ENCODE data around the gene SP8. TPM values are rescaled to one million over a fixed set of nuclear protein-coding genes. Genes with fewer than 3 reads are reported as not detected.

The SP8 gene
- total RNA-seq, 1 experiment from 2014 or later: 2.8 TPM

DNA sequence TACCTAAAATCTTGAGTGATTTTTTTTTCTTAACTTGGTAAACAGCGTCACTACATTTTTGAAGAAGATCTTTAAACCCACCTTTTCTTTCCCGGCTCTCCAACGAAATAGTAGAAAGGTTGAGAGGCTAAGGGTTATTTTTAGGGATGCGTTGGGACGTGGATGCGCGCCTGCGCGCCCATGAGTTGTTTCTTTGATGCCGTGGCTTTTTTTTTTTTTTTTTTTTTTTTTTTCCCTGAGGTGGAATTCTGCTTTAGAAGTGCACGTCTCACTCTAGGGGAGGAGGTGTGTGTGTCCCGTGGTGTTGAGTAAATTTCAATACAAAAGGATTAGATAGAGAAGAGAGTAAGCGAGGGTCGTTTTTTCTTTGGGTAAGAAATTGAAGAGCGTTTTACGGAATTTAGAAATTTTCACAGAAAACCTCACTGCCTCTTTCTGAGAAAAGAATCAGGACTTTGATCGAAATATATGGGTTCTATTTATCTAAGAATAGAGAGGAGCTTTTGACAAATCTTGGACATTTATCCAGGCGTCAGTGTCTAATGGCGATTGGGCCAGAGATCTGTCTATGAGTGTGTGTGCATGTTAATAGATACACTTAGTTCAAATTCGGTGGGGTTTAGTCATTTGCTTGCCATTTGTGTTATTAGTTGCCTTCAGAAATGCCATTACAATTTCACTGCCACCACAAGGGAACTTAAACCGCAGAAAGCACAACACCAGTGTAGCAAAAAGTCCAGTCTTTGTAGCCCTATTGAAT lies 1.2 kb upstream of the SP8 start:
- Histone ChIP-seq H3K27ac (no peak overlapping the region), H3K9me3 (replicated peaks) (no peaks in the 10 kb centered on the region), H3K27me3 (0 out of 2 replicates have a peak, but pooled peaks cover under 1% of the 10 kb centered on the region), H3K4me3 (peak overlapping the region; percentile 66; the same call in 1 of the 2 replicates), H3K4me1 (no peaks in the 10 kb centered on the region; the same call in 1 of the 2 replicates), H3K36me3 (no peaks in the 10 kb centered on the region)
- no peak for DNase-seq

DNA sequence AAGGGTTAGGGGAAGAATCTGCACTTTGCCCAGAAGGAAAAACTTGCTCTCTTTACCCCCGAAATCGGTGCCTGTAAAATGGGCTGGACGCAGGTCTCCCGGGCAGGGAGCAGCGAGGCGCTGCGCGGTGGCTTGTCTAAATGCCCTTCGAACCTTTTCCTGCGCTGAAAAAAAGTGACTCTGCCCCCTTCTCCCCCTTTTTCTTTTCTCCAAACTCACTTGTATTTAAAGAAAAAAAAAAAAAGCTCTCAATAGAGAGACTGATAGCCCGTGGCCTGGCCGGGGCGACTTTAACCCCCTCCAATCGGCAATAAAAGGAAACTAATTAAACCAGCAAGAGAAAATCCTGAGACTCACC lies 286 bp downstream of the SP8 start:
- no peaks in the 10 kb centered on the region for H3K9me3 ChIP-seq (replicated peaks)
- no peak overlapping the region for H3K27ac ChIP-seq
- no peaks in the 10 kb centered on the region for H3K36me3 ChIP-seq
- H3K4me1 ChIP-seq: no peaks in the 10 kb centered on the region; the same call in 1 of the 2 replicates
- peak overlapping the region; percentile 66 for H3K4me3 ChIP-seq
- DNase-seq: peak; percentile 21 to 49
- no peaks in the 10 kb centered on the region for H3K27me3 ChIP-seq

DNA sequence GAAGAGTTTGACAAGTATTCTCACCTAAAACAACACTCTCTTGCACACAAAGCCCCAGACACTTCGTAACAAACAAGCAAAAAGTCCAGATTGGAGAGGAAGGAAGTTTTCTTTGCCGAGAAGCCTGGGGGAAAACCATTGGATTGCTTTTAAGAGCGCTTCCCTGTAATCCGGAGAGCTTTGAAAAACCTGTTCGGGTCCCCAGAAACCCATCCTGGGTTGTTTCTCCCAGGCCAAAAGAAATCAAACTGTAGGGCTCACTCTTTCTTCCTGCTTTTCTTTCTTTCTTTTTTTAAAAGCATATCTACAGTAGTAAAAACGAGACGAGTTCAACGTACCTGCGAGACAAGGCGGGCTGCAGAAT lies 655 bp downstream of the SP8 start:
- peak in 1 of 2 experiments; percentile 45 for DNase-seq
- H3K27ac ChIP-seq: no peak overlapping the region
- no peaks in the 10 kb centered on the region for H3K27me3 ChIP-seq
- no peaks in the 10 kb centered on the region for H3K36me3 ChIP-seq
- H3K4me1 ChIP-seq: no peaks in the 10 kb centered on the region; the same call in 1 of the 2 replicates
- no peaks in the 10 kb centered on the region for H3K9me3 ChIP-seq (replicated peaks)
- H3K4me3 ChIP-seq: peak overlapping the region; percentile 66

DNA sequence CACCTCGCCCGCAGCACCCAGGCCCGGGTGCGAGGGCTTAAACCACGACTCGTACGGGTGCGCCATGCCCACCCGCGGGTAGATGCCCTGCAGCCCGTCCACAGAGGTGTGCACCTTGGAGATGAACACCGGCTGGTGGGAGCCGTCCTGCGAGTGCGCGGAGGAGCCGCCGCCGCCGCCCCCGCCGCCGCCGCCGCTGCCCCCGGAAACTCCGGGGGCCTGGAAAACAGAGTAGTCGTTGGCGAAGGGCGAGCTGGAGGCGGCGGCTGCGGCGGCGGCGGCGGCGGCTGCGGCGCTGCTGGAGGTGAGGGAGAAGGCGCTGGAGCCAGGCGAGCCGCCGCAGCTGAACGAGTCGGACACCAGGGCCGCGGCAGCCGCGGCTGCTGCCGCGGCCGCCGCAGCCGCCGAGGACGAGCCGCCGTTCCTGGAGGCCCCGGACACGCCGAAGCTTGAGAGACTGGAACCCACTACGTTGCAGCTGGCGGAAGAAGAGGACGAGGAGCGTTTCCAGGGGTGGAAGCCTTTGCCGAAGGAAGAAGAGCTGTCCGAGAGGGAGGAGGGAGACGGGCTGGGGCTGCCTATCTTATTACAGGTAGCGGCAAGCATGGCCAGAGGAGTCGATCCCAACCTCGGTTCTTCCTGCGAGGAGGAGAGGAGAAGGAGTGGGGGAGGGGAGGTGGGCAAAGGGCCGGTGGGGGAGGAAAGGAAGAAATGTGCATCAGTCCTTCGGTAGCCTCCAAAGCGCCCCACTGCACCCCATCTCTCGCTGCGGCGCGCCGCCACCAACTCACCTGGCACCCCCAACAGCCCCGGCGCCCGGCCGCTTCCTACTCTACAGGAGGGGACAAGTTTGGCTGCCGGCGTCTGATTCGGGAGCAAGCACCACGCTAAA lies 1.3 kb downstream of the SP8 start:
- DNase-seq: peak; percentile 49 to 60
- H3K27me3 ChIP-seq: no peaks in the 10 kb centered on the region

DNA sequence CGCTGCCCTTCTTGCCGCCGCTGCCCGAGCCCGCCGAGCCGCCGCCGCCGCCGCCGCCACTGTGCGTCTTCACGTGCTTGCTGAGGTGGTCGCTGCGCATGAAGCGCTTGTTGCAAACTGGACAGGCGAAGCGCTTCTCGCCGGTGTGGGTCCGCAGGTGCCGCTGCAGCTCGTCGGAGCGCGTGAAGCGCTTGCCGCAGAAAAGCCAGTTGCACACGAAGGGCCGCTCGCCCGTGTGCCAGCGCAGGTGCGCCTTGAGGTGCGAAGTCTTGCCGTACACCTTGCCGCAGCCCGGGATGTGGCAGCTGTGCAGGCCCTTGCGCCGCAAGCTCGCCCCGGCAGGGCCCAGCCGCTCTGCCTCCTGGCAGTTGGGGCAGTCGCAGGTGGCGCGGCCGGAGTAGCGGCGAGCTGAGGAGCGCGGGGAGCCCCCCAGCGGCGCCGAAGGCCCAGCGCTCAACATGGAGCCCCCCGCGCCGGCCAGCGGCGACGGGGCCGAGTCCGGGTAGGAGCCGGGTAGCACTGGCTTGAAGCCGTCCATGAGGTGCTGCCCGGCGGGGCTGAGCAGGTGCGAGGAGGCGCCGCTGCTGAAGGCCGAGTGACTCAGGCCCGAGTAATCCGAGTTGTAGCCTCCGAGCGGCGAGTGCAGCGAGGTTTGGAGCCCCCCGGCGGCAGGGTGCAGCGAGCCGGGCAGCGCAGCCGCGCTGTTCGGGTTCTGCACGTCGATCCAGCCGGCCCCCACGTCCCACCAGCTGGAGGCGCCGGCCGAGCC lies 2.1 kb downstream of the SP8 start:
- peak; percentile 58 to 69 for DNase-seq
- Histone ChIP-seq H3K4me1 (no peaks in the 10 kb centered on the region; the same call in 1 of the 2 replicates), H3K9me3 (replicated peaks) (no peaks in the 10 kb centered on the region), H3K36me3 (no peaks in the 10 kb centered on the region), H3K27ac (no peak overlapping the region), H3K4me3 (peak overlapping the region; percentile 66), H3K27me3 (no peaks in the 10 kb centered on the region)

More for the DNA sequence above, 1.3 kb downstream of the SP8 start:
- no peak overlapping the region for H3K27ac ChIP-seq
- peak overlapping the region; percentile 66 for H3K4me3 ChIP-seq
- no peaks in the 10 kb centered on the region for H3K9me3 ChIP-seq (replicated peaks)
- no peaks in the 10 kb centered on the region for H3K36me3 ChIP-seq
- H3K4me1 ChIP-seq: no peaks in the 10 kb centered on the region; the same call in 1 of the 2 replicates

DNA sequence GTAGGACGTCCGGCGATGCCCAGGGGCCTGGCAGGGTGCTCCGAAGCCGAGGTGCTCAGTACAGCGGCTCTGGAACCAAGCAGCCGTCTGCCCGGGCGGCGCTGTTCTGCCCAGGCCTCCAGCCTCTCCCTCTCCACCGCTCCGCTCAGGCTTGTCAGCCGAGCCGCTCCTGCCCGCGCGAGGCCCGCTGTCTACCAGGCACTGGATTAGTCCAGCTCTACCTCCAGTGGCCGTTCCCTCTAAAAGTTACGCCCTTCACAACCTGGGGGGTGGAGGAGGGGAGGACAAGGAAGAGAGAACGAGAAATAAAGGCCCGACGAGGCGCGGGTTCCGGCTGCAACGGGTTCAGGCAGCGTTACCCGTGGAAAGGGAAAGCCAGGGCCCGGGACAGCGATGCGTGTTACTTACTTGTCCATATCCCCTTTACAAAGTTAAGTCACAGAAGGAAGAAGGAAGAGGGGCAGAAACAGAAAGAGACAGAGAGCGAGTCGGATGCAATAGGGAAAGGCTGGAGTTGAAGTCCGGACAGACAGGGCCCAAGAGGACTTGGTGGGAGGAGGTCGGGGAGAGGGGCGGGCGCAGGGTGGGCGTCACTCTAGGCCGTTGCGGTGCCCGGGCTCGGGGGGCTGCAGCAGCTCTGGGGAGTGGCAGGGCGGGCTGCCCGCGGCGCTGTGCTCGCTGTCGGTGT lies 2.8 kb downstream of the SP8 start:
- Histone ChIP-seq H3K9me3 (replicated peaks) (no peaks in the 10 kb centered on the region), H3K36me3 (no peaks in the 10 kb centered on the region), H3K4me3 (no peak overlapping the region), H3K27ac (no peak overlapping the region), H3K4me1 (no peaks in the 10 kb centered on the region; the same call in 1 of the 2 replicates), H3K27me3 (no peaks in the 10 kb centered on the region)
- no peak for DNase-seq

DNA sequence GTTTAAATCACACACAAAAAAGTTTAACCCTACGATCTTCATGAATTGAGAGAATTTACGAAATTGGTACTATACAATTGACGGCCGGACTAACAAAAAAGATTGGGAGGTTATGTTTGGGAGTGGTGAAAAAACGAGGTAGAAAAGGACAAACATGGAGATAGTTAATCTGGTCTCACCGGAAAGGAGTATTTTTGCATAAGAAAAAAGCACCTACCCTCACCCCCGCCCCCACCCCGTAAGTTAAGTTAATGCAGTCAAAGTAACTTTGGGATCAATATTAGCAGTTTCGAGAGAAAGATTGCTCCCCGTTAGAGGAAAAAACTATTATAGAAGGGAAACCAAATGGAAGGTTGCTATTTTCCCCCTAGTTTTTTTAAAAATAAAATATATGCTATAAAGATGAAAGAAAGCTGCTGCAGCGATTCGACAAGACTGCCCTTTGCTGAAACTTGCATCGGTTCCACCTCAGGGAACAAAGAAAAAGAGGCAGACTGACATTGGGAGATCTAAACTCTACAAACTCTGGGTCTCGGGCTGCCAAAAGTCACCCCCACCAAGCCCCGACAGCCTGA lies 3.5 kb downstream of the SP8 start:
- Histone ChIP-seq H3K36me3 (no peaks in the 10 kb centered on the region), H3K9me3 (replicated peaks) (no peaks in the 10 kb centered on the region), H3K27me3 (no peaks in the 10 kb centered on the region), H3K4me1 (no peaks in the 10 kb centered on the region; the same call in 1 of the 2 replicates), H3K27ac (no peak overlapping the region), H3K4me3 (no peak overlapping the region)
- DNase-seq: no peak

DNA sequence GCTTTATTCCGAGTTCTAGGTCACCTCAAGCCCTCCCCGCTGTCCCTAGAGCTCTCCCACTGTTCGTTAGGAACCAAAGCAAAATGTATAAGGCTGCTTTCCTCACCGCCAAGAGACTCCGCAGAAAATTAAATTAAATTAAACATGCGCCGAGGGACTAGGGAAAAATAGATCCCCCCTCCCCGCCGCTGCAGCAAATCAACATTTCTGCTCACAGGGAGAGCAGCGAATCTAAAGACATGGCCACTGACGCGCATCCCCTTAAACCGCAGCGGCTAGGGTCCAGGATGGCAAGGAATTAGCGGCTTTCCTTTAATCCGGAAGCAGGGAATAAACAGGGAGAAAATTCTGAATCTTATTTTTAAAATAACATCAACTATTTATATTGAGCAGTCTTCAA lies 7.6 kb downstream of the SP8 start:
- no peak overlapping the region for H3K27ac ChIP-seq
- no peaks in the 10 kb centered on the region for H3K4me1 ChIP-seq
- DNase-seq: no peak
- H3K4me3 ChIP-seq: no peak overlapping the region
- no peaks in the 10 kb centered on the region for H3K9me3 ChIP-seq (replicated peaks)
- no peaks in the 10 kb centered on the region for H3K36me3 ChIP-seq
- H3K27me3 ChIP-seq: no peaks in the 10 kb centered on the region

DNA sequence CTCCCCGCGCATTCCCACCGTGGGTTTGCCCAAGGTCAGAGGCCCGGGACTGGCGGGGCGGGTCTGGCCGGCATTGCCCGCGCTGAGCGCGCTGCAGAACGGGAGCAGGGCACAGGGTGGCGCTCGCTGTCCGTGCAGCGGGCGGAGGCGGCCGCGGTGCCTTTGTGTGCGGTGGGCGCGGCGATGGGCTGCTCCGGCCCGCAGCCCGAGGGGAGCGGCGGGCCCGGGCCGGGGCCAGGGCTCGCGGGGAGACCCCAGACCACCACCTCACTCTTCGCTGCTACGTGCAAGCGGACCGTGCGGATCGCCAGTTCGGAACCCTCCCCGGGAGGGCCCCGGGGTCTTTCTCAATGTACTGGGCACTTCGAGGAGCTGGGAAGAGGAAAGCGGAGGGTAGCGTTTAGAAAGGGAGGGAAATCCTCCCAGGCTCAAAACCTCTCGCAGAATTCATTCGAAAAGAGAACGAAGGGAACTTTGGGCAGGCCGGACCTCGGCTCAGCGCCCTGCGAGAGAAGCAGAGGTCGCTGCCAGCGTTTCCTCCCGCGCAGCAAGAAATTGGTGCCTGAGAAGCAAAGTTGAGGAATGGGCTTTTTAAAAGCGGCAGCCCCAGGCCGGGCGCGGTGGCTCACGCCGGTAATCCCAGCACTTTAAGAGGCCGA lies 8.5 kb downstream of the SP8 start:
- H3K27me3 ChIP-seq: no peaks in the 10 kb centered on the region
- H3K4me1 ChIP-seq: no peaks in the 10 kb centered on the region
- no peaks in the 10 kb centered on the region for H3K36me3 ChIP-seq
- H3K4me3 ChIP-seq: no peak overlapping the region
- H3K9me3 ChIP-seq (replicated peaks): no peaks in the 10 kb centered on the region
- H3K27ac ChIP-seq: no peak overlapping the region
- DNase-seq: no peak

DNA sequence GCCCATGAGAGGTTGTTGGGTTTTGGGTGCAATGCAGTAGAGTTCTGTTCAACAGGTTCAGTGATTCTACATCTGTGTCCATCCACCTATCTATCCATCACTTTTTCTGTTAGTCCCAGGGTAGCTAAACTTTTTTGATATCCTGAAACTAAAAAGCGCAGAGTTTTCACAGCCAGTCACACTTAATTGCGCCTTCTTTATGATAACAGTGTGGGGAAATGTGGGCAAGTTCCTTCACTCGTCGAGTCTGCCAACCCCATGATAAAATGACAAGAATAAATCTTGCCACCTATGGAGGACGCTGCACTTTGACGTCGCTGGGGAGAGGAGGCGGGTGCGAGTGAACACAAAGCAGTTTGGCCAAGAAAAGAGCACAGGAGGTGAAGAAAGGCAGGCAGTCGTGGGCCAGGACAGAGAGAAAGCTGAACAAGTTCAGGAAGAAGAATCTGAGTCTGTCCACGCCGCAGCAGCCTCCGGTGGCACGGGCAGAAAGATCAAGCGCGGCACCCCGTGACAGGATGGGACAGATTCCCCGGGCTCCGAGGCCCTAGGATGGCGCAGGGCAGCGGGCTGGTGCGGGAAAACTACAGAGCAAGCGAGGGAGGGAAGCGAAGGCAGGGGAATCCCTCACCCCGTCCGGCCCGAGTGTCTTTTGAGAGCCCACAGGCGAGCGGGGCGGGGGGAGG lies 9.2 kb downstream of the SP8 start:
- Histone ChIP-seq H3K4me3 (no peak overlapping the region), H3K27me3 (no peaks in the 10 kb centered on the region)
- DNase-seq: no peak

DNA sequence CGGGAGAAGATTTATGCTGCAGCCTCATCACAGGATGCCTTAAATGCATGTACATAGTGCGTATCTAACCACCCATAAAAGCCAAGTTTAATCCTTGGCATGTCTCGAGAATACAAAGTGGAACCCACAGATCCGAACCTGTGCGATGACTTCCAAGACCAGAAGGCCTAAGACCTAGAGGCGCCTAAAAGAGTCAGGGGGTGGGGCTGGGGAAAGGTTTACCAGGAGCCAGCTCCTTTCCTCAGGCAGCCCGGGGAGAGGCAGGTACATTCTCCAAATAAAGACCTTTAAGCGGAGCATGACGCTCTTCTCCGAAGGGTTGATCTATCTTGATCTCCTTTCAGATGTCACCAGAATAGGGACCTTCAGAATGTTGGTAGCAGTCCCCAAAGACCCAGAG lies 9.7 kb downstream of the SP8 start:
- no peaks in the 10 kb centered on the region for H3K4me1 ChIP-seq
- H3K27me3 ChIP-seq: no peaks in the 10 kb centered on the region
- H3K36me3 ChIP-seq: no peaks in the 10 kb centered on the region
- H3K27ac ChIP-seq: no peak overlapping the region
- no peaks in the 10 kb centered on the region for H3K9me3 ChIP-seq (replicated peaks)
- no peak overlapping the region for H3K4me3 ChIP-seq
- no peak for DNase-seq

More for the DNA sequence above, 9.2 kb downstream of the SP8 start:
- no peaks in the 10 kb centered on the region for H3K9me3 ChIP-seq (replicated peaks)
- H3K4me1 ChIP-seq: no peaks in the 10 kb centered on the region
- H3K27ac ChIP-seq: no peak overlapping the region
- no peaks in the 10 kb centered on the region for H3K36me3 ChIP-seq

DNA sequence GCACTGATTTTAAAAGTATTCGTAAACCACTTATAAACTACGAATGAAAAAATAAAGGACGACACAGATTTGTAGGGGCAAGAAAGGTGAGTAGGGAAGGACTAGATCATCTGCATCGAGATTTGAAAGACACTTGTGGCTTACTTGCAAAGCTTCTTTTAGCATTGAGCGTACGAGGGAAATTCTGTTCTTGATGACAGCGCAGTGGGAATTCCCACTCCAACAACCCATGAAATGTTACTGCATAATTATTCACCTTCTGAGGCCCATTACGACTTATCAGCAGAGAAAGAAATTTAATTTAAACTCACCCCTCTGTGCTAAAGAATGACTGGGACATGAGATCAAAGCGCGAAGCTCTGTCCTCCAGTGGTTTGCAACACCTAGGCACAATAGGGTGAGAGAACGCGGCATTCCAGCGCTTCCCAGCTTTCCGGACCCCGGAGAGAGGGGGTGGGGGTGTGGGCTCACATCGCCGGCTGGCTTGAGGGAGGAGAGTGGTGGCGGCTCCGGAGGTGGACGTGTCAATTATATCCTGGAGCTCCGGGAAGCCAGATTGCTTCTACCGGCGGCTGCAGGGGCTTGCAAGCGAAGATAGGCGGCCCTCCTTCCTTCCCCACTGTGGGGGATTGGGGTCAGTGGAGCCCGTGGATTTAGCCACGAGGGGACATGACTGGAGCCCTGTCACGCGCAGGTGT lies 10.3 kb downstream of the SP8 start:
- no peak for DNase-seq
- no peaks in the 10 kb centered on the region for H3K27me3 ChIP-seq

DNA sequence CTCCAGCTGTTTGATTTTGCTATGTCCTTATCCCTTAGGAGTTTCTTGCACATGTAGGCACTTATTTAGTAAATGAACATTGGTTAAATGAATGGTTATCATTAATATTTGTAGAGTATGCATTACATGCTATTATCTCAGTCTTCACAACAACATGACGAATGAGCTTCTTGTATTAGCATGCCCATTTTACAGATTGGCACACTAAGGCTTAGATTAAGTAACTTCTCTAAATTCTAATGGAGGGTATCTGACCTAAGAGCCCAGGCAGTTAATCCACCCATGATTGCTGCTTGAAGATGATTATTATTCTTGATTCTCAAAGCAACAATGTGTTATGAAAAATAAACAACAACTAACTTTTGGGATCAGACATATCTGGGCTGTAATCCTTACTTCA lies 32.7 kb downstream of the SP8 start:
- H3K27ac ChIP-seq: no peak overlapping the region
- H3K4me3 ChIP-seq: no peak overlapping the region
- no peaks in the 10 kb centered on the region for H3K9me3 ChIP-seq (replicated peaks)
- peaks cover 3% of the 10 kb centered on the region; the same call in 1 of the 2 replicates for H3K27me3 ChIP-seq
- no peak for DNase-seq
- no peaks in the 10 kb centered on the region for H3K4me1 ChIP-seq
- H3K36me3 ChIP-seq: no peaks in the 10 kb centered on the region

More for the DNA sequence above, 10.3 kb downstream of the SP8 start:
- H3K36me3 ChIP-seq: no peaks in the 10 kb centered on the region
- H3K4me3 ChIP-seq: no peak overlapping the region
- no peaks in the 10 kb centered on the region for H3K9me3 ChIP-seq (replicated peaks)
- H3K27ac ChIP-seq: no peak overlapping the region
- no peaks in the 10 kb centered on the region for H3K4me1 ChIP-seq

All from SJCRH30 (cell line).